Measurements from ENCODE around the gene HOXA7. TPM values are rescaled to one million over a fixed set of nuclear protein-coding genes. Genes with fewer than 3 reads are reported as not detected.

The HOXA7 gene
- total RNA-seq, 1 donor from 2014 or later = 1.4 TPM

DNA sequence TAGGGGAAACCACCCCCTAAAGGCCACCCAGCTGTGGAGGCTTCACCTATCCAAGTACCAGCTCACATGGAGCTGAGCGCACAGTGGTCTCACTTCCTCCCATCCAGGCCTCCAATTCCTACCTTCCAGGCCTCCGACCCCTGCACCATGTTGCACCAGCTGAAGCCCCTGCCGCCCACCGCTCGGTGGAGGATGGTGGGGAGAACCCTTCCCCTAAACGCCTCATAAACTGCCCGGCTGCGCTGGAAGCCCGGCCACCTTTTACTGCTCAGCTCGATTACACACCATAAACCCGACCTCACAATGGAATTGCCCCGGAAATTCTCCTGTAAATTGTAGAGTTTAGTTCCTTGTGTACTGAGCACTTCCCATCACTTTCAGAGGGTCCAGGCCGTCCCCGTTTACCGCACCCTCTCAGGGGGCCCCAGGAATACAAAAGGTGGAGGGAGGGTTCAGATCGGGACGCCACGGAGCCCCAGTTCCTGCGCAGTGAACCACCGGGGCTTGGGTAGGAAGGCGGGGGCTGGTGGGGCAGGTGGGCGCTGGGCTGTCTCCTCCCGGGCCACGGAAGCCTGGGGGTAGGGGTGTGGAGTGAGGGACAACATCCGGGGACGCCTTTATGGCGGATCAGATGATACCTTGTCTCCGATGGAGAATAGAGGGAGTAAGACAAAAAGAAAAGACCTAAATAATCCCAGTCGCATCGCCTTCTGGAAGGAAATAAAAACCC, 1.4 kb upstream of the HOXA7 start:
- TF ChIP-seq, protein P1, sequence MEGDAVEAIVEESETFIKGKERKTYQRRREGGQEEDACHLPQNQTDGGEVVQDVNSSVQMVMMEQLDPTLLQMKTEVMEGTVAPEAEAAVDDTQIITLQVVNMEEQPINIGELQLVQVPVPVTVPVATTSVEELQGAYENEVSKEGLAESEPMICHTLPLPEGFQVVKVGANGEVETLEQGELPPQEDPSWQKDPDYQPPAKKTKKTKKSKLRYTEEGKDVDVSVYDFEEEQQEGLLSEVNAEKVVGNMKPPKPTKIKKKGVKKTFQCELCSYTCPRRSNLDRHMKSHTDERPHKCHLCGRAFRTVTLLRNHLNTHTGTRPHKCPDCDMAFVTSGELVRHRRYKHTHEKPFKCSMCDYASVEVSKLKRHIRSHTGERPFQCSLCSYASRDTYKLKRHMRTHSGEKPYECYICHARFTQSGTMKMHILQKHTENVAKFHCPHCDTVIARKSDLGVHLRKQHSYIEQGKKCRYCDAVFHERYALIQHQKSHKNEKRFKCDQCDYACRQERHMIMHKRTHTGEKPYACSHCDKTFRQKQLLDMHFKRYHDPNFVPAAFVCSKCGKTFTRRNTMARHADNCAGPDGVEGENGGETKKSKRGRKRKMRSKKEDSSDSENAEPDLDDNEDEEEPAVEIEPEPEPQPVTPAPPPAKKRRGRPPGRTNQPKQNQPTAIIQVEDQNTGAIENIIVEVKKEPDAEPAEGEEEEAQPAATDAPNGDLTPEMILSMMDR (IDR thresholded peaks at IDR 0.05; ENCODE audit: unreplicated experiment) = no peak
- no peak for DNase-seq (ENCODE audit: low spot score, unreplicated experiment)
- H3K36me3 Mint-ChIP-seq (ENCODE audit: insufficient read depth) = peaks cover 2% of the 10 kb centered on the region
- peaks cover 7% of the 10 kb centered on the region for H3K4me1 Mint-ChIP-seq (ENCODE audit: low read depth)
- no peaks in the 10 kb centered on the region for H3K9me3 Mint-ChIP-seq (ENCODE audit: low read depth)
- peaks cover 89% of the 10 kb centered on the region for H3K27me3 Mint-ChIP-seq
- peak overlapping the region; percentile 49 for H3K27ac Mint-ChIP-seq
- peak overlapping the region; percentile 38 for H3K4me3 Mint-ChIP-seq (ENCODE audit: low read depth)

DNA sequence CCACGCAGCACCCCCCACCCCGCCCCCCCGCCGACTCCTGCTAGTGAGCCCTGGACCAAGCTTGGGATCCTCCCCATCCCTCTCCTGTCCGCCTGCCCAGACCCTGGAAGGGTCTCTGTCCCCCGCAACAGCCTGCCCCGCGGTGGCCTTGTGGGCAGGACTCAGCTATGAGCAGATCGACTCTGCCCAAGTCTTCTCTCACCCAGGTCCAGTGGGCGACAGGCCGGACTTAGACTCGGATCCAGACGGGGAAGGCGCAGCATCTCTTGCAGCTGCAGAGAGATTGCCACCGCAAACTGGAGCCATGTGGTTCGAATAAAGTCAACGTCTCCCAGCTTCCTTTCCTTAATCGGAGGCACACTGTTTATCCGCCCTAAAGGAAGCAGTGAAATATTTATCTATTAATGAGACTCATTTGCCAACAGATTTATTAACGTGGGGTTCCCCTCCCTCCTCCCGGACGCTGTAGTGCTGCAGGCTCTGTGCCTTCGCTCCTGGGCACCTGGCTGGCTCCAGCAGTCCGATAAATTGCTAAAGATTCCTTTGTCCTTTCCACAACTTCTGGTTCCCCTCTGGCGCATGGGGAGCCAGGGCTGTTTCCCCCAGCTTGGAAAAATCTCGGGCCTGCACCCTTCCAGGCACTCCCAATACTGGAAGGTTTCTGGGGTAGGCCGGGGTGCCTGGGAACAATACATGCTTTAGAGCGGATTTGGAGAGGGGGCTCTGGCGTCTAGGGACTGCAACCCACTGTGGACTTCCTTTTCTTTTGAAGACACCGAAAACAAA, 634 bp upstream of the HOXA7 start:
- no peaks in the 10 kb centered on the region for H3K9me3 Mint-ChIP-seq (ENCODE audit: low read depth)
- peaks cover 87% of the 10 kb centered on the region for H3K27me3 Mint-ChIP-seq
- TF ChIP-seq, protein P1 (IDR thresholded peaks at IDR 0.05; ENCODE audit: unreplicated experiment) = no peak
- no peak overlapping the region for H3K27ac Mint-ChIP-seq
- peaks cover 7% of the 10 kb centered on the region for H3K4me1 Mint-ChIP-seq (ENCODE audit: low read depth)
- peaks cover 2% of the 10 kb centered on the region for H3K36me3 Mint-ChIP-seq (ENCODE audit: insufficient read depth)
- H3K4me3 Mint-ChIP-seq (ENCODE audit: low read depth) = peak overlapping the region; percentile 52
- no peak for DNase-seq (ENCODE audit: low spot score, unreplicated experiment)

DNA sequence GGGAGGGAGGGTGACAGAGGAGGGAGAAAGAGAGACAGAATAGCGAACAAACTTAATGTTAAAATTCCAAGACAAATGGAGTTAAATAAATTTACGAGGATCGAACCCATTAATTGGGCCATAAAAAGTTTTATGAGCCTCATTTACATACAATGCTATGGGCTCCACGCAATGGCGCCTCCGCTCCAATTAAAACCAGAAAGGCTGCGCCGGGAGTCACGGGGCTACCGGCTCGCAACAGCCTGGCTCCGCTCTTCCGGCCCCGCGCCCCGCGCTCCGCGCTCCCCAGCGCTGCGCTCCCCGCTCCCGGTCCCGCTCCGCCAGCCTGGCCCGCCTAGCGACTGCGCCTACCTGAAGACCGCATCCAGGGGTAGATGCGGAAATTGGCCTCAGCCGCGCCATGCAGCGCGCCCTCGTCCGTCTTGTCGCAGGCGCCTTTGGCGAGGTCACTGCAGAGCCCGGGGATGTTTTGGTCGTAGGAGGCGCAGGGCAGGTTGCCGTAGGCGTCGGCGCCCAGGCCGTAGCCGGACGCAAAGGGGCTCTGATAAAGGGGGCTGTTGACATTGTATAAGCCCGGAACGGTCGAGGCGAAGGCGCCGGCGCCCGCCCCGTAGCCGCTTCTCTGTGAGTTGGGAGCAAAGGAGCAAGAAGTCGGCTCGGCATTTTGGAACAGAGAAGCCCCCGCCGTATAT, 513 bp downstream of the HOXA7 start:
- Mint-ChIP-seq H3K9me3 (ENCODE audit: low read depth) (no peaks in the 10 kb centered on the region), H3K27me3 (peaks cover 91% of the 10 kb centered on the region), H3K36me3 (ENCODE audit: insufficient read depth) (peaks cover 2% of the 10 kb centered on the region), H3K27ac (peak overlapping the region; percentile 85), H3K4me1 (ENCODE audit: low read depth) (peaks cover 6% of the 10 kb centered on the region), H3K4me3 (ENCODE audit: low read depth) (peak overlapping the region; percentile 80)
- TF ChIP-seq, protein P1 (IDR thresholded peaks at IDR 0.05; ENCODE audit: unreplicated experiment) = no peak
- DNase-seq (ENCODE audit: low spot score, unreplicated experiment) = no peak

DNA sequence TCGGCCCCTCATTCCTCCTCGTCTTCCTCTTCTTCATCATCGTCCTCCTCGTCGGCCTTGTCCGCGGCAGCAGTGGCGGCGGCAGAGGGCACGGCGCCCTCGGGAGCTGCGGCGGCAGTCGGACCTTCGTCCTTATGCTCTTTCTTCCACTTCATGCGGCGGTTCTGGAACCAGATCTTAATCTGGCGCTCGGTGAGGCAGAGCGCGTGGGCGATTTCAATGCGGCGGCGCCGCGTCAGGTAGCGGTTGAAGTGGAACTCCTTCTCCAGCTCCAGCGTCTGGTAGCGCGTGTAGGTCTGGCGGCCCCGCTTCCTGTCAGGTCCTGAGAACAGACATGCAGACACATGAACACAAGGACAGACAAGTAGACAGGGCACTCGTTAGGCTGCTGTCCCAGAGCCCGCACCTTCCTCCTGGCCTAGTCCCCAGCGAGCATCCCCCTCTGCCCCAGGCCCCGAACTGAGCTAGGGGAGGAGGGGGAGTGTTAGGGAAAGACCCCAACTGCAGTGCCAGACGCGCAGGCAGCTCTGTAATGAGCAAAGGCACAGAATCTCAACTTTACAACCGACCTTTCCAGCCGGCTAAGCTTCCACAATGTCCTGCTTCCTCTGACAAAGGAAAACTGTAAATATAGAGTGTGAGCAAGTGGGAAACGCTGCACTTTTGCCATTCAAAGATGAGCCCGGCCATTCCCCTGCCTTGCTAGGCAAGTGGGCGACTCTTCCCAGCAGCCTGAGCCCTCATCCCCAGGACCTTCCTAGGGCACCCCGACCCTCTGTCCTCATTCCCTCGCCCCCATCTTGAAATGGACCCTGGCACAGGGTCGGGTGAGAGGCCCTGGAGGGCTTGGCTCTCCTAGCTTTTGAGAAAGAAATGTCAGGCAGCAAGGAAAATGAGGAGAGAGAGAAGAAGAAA, 1.3 kb downstream of the HOXA7 start:
- TF ChIP-seq, protein P1 (IDR thresholded peaks at IDR 0.05; ENCODE audit: unreplicated experiment) = no peak

More for the DNA sequence above, 1.3 kb downstream of the HOXA7 start:
- no peak for DNase-seq (ENCODE audit: low spot score, unreplicated experiment)
- H3K4me3 Mint-ChIP-seq (ENCODE audit: low read depth) = peak overlapping the region; percentile 66
- H3K36me3 Mint-ChIP-seq (ENCODE audit: insufficient read depth) = peaks cover 2% of the 10 kb centered on the region
- peaks cover 8% of the 10 kb centered on the region for H3K4me1 Mint-ChIP-seq (ENCODE audit: low read depth)
- peak overlapping the region; percentile 56 for H3K27ac Mint-ChIP-seq
- no peaks in the 10 kb centered on the region for H3K9me3 Mint-ChIP-seq (ENCODE audit: low read depth)
- peaks cover 97% of the 10 kb centered on the region for H3K27me3 Mint-ChIP-seq

Data from progenitor cell of endocrine pancreas (in vitro differentiated cells).